T-helper 2 cell treated with Interferon-gamma antibody and Interleukin-4, amounts not matched to agents 5 μg/mL and 100 μg/mL, for 36 hours (primary cell): ENCODE measurements around the gene PTCD1.
"Not testable (repeated sequence)": the region's sequence is repeated elsewhere in the genome, so short reads cannot be mapped to it uniquely, and the experiment has no call there.

Experiments used
- DNase-seq: peaks from one replicate; pipeline ENCODE4 v3.0.0; 2021; ENCODE audit warnings: low spot score
- H3K27ac Mint-ChIP-seq: one replicate; pipeline ENCODE4 v1.8.0; 2021; ENCODE audit warnings: mild to moderate bottlenecking, mixed read lengths
- H3K27me3 Mint-ChIP-seq: one replicate; pipeline ENCODE4 v1.8.0; 2021; ENCODE audit warnings: low read depth, mixed read lengths
- H3K36me3 Mint-ChIP-seq: one replicate; pipeline ENCODE4 v1.8.0; 2021; ENCODE audit warnings: low read depth, mixed read lengths
- H3K4me1 Mint-ChIP-seq: one replicate; pipeline ENCODE4 v1.8.0; 2021; ENCODE audit warnings: low read depth, mixed read lengths
- H3K4me3 Mint-ChIP-seq: one replicate; pipeline ENCODE4 v1.8.0; 2022; ENCODE audit warnings: mild to moderate bottlenecking, moderate library complexity, mixed read lengths
- H3K9me3 Mint-ChIP-seq: one replicate; pipeline ENCODE4 v1.8.0; 2021; ENCODE audit warnings: mixed read lengths

Gene PTCD1

GRCh38 chr7:99431756-99432540 lies 6.7 kb downstream of the PTCD1 start:
- not testable (repeated sequence) for H3K9me3 Mint-ChIP-seq, H3K27ac Mint-ChIP-seq, H3K4me1 Mint-ChIP-seq, H3K4me3 Mint-ChIP-seq, H3K27me3 Mint-ChIP-seq, DNase-seq
- H3K36me3 Mint-ChIP-seq = peaks cover 14% of the 10 kb centered on the region

- Mint-ChIP-seq H3K27ac (no peak overlapping the region), H3K4me1 (peaks cover 3% of the 10 kb centered on the region), H3K27me3 (no peaks in the 10 kb centered on the region), H3K36me3 (peaks cover 19% of the 10 kb centered on the region), H3K4me3 (no peak overlapping the region), H3K9me3 (no peaks in the 10 kb centered on the region)
- DNase-seq = no peak
Observed at GRCh38 chr7:99429756-99430155, 8.8 kb downstream of the PTCD1 start.

DNA sequence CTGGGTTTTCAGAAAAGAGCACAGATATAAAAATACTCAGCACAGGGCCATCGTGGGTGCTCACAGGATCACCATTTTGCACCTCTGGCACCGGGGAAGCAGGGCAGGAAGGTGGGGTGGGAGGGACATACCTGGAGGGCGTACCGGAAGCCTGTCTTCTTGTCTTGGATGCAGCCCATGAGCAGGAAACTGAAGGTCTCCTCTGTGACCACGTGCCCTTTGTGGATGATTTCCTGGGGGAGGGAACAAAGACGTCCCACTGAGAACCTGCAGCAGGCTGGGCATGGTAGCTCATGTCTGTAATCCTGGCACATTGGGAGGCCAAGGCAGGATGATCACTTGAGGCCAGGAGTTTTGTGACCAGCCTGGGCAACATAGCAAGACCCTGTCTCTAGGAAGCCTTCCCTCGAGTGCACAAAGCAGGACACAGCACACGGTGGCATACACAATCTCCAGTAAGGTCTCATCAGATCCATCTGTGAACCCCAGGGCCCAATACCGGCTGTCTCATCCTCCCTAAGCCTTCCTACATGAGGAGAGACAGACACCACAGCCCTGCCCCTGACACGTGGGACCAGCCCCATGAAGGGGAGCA lies 9.5 kb downstream of the PTCD1 start:
- H3K4me1 Mint-ChIP-seq = peaks cover 3% of the 10 kb centered on the region
- peaks cover 19% of the 10 kb centered on the region for H3K36me3 Mint-ChIP-seq
- no peaks in the 10 kb centered on the region for H3K27me3 Mint-ChIP-seq
- no peak for DNase-seq
- H3K9me3 Mint-ChIP-seq = no peaks in the 10 kb centered on the region
- H3K4me3 Mint-ChIP-seq = no peak overlapping the region
- H3K27ac Mint-ChIP-seq = no peak overlapping the region

- no peak for DNase-seq
- Mint-ChIP-seq H3K9me3 (no peaks in the 10 kb centered on the region), H3K4me1 (peaks cover 3% of the 10 kb centered on the region), H3K27me3 (no peaks in the 10 kb centered on the region), H3K27ac (no peak overlapping the region), H3K4me3 (no peak overlapping the region), H3K36me3 (peaks cover 24% of the 10 kb centered on the region)
Observed at GRCh38 chr7:99424932-99425730, 13.5 kb downstream of the PTCD1 start.

- Mint-ChIP-seq H3K27me3 (no peaks in the 10 kb centered on the region), H3K36me3 (peaks cover 28% of the 10 kb centered on the region), H3K4me3 (no peak overlapping the region), H3K27ac (no peak overlapping the region), H3K4me1 (no peaks in the 10 kb centered on the region), H3K9me3 (no peaks in the 10 kb centered on the region)
- no peak for DNase-seq
Observed at GRCh38 chr7:99422625-99423024, 16.0 kb downstream of the PTCD1 start.

GRCh38 chr7:99422186-99422585 lies 16.4 kb downstream of the PTCD1 start:
- Mint-ChIP-seq H3K27ac (no peak overlapping the region), H3K4me3 (no peak overlapping the region), H3K36me3 (peaks cover 32% of the 10 kb centered on the region), H3K27me3 (no peaks in the 10 kb centered on the region), H3K4me1 (no peaks in the 10 kb centered on the region), H3K9me3 (no peaks in the 10 kb centered on the region)
- no peak for DNase-seq

GRCh38 chr7:99420986-99421385 lies 17.6 kb downstream of the PTCD1 start:
- Mint-ChIP-seq H3K4me1 (peaks cover 2% of the 10 kb centered on the region), H3K27me3 (no peaks in the 10 kb centered on the region), H3K4me3 (no peak overlapping the region), H3K36me3 (peaks cover 41% of the 10 kb centered on the region), H3K27ac (no peak overlapping the region), H3K9me3 (no peaks in the 10 kb centered on the region)
- DNase-seq = no peak

DNA sequence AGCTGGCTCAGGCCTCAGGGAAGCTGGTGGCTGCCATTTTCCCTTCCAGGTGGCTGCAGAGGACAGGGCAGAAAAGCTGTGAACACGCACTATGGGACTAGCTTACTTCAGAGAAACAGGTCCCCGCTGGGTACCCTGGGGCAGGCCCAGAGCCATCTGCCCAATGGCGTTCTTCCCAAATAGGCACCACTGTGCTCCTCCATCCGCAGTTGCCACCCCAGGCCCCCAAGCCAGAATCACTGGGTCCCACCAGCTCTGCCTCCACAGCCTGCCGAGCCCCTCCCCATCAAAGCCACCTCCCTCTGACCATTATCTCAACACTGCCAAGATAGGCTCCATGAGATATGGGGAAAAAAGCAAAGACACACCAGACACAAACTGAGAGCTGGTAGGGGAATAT lies 18.4 kb downstream of the PTCD1 start:
- DNase-seq = no peak
- Mint-ChIP-seq H3K4me1 (peaks cover 3% of the 10 kb centered on the region), H3K27ac (no peak overlapping the region), H3K4me3 (no peak overlapping the region), H3K27me3 (no peaks in the 10 kb centered on the region), H3K36me3 (peaks cover 45% of the 10 kb centered on the region), H3K9me3 (no peaks in the 10 kb centered on the region)

DNA sequence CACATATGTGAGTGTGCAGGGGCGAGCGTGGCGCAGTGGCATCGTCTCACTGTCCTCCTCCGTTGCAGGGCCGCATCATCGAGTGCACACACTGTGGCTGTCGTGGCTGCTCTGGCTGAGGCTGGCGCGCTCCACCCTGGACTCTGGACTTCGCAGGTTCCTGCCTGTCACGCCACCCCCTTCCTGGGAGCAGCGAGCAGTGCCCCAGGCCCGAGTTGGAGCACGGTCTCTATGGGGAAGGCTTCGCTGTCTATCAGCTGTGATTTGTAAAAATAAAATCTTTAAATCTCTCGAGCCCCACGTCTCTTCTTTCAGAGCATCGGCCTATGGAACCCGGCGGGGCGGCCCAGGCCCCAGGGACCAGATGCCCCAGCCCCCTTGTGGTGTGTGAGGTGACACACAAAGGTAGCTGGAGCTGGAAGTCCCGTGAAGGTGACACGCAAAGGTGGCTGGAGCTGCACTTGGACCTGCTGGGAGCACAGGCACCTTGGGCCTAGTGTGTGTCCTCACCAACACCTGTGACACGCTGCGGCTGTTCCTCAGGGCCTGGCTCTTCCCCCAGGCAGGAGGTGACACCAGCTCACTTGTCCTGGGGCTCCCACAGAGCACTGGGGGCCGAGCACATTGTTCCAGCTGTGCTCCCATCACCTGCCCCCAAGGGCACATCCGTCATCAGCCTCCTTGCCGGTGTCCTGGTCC lies 19.1 kb downstream of the PTCD1 start:
- DNase-seq = no peak
- Mint-ChIP-seq H3K4me1 (peaks cover 3% of the 10 kb centered on the region), H3K36me3 (peaks cover 52% of the 10 kb centered on the region), H3K9me3 (no peaks in the 10 kb centered on the region), H3K4me3 (no peak overlapping the region), H3K27me3 (no peaks in the 10 kb centered on the region), H3K27ac (no peak overlapping the region)

GRCh38 chr7:99418260-99418659 lies 20.3 kb downstream of the PTCD1 start:
- no peak for DNase-seq
- Mint-ChIP-seq H3K9me3 (no peaks in the 10 kb centered on the region), H3K36me3 (peaks cover 54% of the 10 kb centered on the region), H3K4me3 (no peak overlapping the region), H3K27ac (no peak overlapping the region), H3K27me3 (no peaks in the 10 kb centered on the region), H3K4me1 (peaks cover 3% of the 10 kb centered on the region)

DNA sequence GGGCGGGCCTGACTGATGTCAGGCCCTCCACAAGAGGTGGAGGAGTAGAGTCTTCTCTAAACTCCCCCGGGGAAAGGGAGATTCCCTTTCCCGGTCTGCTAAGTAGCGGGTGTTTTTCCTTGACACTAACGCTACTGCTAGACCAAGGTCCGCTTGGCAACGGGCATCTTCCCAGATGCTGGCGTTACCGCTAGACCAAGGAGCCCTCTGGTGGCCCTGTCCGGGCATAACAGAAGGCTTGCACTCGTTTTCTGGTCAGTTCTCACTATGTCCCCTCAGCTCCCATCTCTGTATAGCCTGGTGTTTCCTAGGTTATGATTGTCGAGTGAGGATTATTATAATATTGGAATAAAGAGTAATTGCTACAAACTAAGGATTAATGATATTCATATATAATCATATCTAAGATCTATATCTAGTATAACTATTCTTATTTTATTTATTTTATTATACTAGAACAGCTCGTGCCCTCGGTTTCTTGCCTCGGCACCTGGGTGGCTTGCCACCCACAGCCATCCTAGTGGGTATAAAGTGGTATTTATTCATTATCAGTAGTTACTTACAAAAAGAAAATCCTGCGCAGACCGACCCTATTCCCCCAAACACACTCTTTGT lies 23.0 kb downstream of the PTCD1 start:
- H3K4me1 Mint-ChIP-seq, H3K27ac Mint-ChIP-seq, DNase-seq, H3K27me3 Mint-ChIP-seq, H3K9me3 Mint-ChIP-seq, H3K4me3 Mint-ChIP-seq: not testable (repeated sequence)
- H3K36me3 Mint-ChIP-seq = peaks cover 64% of the 10 kb centered on the region

DNA sequence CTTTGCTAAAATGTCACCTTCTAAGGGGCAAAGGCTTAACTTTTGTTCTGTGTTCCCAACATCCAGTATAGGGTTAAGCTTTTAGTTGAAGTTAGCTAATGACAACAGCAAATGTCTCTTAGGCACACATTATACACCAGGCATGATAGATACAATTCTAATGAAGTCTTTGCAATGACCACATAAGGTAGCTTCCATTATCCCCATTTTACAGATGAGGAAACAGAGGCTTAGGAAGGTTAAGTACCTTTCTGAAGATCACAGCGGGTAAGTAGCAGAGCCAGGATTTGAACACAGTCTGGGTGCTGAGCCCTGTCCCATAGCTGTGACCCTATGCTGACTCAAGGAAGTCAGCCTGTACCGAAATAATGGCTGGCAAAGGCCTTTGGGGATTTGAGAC lies 28.0 kb downstream of the PTCD1 start:
- Mint-ChIP-seq H3K9me3 (no peaks in the 10 kb centered on the region), H3K27ac (peak overlapping the region; percentile 12), H3K27me3 (no peaks in the 10 kb centered on the region), H3K4me1 (peaks cover 28% of the 10 kb centered on the region), H3K4me3 (peak overlapping the region; percentile 93), H3K36me3 (peaks cover 44% of the 10 kb centered on the region)
- no peak for DNase-seq

- Mint-ChIP-seq H3K4me1 (peaks cover 28% of the 10 kb centered on the region), H3K27ac (peak overlapping the region; percentile 93), H3K9me3 (no peaks in the 10 kb centered on the region), H3K27me3 (no peaks in the 10 kb centered on the region), H3K4me3 (peak overlapping the region; percentile 93), H3K36me3 (peaks cover 38% of the 10 kb centered on the region)
- DNase-seq = no peak
Observed at GRCh38 chr7:99409806-99410205, 28.8 kb downstream of the PTCD1 start.
